Measurements from ENCODE around the gene F2.

Gene F2

GRCh38 chr11:46743693-46744339 lies 24.8 kb downstream of the F2 start:
- DNase-seq (ENCODE audit: low read depth): no peak

DNA sequence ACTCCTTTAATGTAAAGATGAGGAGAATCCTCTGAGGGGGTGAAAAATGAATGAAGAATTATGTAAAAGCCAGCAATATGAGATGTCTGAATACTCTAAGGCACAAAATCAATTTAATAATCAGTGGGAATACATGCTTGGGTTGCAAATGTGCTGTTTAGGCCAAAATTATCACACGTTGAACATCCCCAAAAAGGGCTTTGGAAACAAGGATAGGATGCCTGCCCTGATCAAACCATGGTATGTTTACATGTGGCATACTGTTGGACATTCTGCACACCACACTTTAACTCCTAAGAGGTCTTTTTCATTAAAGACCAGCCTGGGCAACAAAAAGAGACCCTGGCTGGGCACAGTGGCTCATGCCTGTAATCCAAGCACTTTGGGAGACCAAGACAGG lies 26.3 kb downstream of the F2 start:
- DNase-seq (ENCODE audit: low read depth): no peak

DNA sequence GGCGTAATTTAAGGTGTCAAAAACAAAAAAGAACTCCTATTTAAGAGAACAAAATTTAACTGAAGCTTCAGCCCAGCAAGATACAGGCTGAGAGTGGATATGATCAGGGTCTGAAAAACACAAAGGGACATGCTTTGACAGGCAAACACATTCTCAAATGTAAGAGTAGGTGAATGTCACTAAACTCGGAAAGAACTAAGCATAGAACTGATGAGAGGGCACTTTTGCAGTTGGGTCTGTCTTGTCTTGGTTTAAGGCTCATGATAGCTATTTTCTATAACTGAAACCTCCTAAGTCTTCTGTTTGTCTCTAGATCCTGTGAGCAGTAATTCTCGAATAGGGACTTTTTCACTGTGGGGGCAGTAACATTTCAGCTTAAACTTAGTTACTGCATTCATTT lies 27.0 kb downstream of the F2 start:
- no peak for DNase-seq (ENCODE audit: low read depth)

DNA sequence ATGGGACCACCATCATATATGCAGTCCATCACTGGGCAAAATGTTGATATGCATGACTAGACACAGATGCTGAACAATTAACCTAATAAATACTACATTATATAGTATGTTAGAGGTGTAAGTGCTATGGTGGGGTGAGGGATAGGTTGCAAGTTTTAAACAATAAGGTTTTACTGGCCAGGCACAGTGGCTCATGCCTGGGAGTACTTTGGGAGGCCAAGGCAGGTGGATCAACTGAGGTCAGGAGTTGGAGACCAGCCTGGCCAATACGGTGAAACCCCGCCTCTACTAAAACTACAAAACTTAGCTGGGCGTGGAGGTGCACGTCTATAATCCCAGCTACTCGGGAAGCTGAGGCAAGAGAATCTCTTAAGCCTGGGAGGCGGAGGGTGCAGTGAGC lies 28.1 kb downstream of the F2 start:
- DNase-seq (ENCODE audit: low read depth): no peak

- no peak for DNase-seq (ENCODE audit: low read depth)
Measured at GRCh38 chr11:46755962-46756361, 36.9 kb downstream of the F2 start.

DNA sequence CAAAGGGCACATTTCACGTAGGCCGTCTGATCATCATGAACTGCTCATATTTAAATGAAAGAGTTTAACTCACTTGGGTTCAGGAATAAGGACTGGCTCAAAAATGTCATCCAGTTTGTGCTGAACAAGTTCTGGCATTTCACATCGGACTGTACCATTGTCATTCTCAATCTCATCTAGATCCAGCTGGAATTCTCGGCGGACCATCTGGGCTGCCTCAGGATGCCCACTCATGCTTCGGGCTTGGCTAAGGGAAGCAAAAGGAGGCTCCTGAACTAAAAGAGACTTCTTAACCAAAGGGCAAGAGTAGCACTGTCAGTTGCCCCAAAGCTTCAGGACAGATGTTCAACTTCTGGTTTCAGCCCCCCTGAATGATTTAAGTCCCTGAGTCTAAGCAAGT lies 40.2 kb downstream of the F2 start:
- DNase-seq (ENCODE audit: low read depth): no peak

DNA sequence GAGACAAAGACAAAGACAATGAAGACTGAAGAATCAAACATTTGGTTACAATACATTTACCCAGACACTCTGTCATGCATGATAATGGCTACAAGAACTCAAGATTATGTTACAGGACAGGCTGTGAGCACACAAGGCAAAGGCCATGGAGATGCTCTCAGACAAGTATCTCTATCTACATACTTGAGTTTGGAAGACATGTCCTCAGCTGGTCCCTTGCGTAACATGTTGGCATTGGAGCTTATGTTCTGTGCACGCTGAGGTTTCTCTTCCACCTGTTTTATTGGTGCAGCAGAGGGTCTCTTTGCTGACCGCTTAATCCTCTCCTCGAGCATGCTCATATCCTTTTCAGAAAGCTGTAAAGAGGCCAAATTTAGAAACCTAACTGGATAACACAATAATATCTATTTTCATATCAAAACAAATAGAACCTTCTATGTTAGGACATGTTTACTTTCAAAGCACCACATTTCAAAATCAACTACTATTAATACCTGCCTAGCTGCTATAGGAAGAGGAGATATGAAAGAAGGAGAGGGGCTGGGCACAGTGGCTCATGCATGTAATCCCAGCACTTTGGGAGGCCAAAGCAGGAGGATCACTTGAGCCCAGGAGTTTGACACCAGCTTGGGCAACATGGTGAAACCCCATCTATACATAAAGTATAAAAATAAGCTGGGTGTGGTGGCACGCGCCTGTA lies 41.6 kb downstream of the F2 start:
- DNase-seq (ENCODE audit: low read depth): peak; percentile 23

GRCh38 chr11:46761807-46762206 lies 42.8 kb downstream of the F2 start:
- no peak for DNase-seq (ENCODE audit: low read depth)

DNA sequence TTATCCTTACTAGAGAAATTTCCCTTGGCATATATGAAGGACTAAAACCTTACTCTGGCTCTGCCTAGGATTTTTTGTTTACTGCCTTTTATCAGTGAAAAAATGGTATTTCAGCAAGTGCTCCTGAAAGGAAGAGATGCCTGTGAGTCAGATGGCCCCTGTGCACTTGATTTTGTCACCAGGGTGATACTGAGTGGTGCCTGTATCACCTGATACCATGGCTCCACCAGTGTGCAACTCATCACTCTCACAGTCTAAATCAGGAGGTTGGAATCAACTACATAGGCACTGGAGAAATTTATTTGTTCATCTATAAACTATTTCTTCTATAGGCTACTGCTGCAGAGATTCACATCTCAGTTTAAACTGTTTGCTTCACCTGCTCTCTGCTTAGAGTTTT lies 43.2 kb downstream of the F2 start:
- DNase-seq (ENCODE audit: low read depth): no peak

DNA sequence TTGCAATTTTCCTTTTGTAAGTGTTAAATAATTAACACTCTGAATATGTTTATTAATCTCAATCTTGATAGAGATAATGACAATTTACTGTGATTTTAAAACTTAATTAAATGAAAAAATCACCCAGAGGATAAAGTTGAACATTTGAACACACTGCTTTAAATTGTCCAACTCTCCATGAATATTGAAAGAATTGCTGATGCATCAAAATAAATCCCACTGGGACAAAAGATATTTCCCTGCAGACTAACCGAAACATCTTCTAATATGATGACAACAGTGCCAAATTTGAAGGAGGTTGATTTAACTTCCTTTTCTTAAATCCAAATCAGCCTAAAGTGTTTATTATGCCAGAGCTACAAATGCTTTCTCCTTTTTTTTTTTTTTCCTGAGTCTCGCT lies 47.6 kb downstream of the F2 start:
- DNase-seq (ENCODE audit: low read depth): no peak

- DNase-seq (ENCODE audit: low read depth): no peak
Measured at GRCh38 chr11:46769636-46770221, 50.7 kb downstream of the F2 start.

GRCh38 chr11:46776878-46777277 lies 57.9 kb downstream of the F2 start:
- DNase-seq (ENCODE audit: low read depth): no peak

GRCh38 chr11:46778416-46778815 lies 59.4 kb downstream of the F2 start:
- DNase-seq (ENCODE audit: low read depth): no peak

Data from iris pigment epithelial cell (primary cell).